Stomach (tissue), 9 donors: ENCODE data around the gene PRR15L. TPM values are rescaled to one million over a fixed set of nuclear protein-coding genes. Genes with fewer than 3 reads are reported as not detected.

Source experiments
- DNase-seq, 2 donors: peaks; one replicate each; pipeline versions ENCODE4 v3.0.0 to v3.0.0-alpha.2; 2013 to 2019
- H3K27ac ChIP-seq, 5 donors: fragments of 200-600 bp in 4 of 5; sonication (generic) in 4 of 5; one replicate each; pipeline ENCODE4 v1.5.1; 2013 to 2019; ENCODE audit warnings: mild to moderate bottlenecking in 1 of 5, moderate library complexity in 1 of 5
- H3K27me3 ChIP-seq, 3 donors: fragments of 200-600 bp; sonication (generic); one replicate each; pipeline ENCODE4 v1.5.1; 2017 to 2019; ENCODE audit warnings: mixed run types in 1 of 3
- H3K36me3 ChIP-seq, 4 donors: fragments of 200-600 bp; sonication (generic); 1 replicate in 3 of 4; 2 replicates in 1 of 4; pipeline ENCODE4 v1.5.1; 2016 to 2019
- H3K4me1 ChIP-seq, 4 donors: fragments of 200-600 bp; sonication (generic); one replicate each; pipeline ENCODE4 v1.5.1; 2016 to 2019
- H3K4me3 ChIP-seq, 4 donors: fragments of 200-600 bp; sonication (generic) in 3 of 4; one replicate each; pipeline ENCODE4 v1.5.1; 2016 to 2019; ENCODE audit warnings: mild to moderate bottlenecking in 1 of 4
- H3K9me3 ChIP-seq, 4 donors: fragments of 200-600 bp; sonication (generic); one replicate each; pipeline ENCODE4 v1.5.1; 2016 to 2019
- EP300 ChIP-seq: sonication (generic); formaldehyde crosslinking; IDR thresholded peaks from one replicate; pipeline ENCODE4 v1.6.1; 2017; ENCODE audit warnings: antibody characterized with exemption
- POLR2A ChIP-seq, 4 donors: fragments of 450-650 bp; IDR thresholded peaks; one replicate each; pipeline ENCODE4 v1.6.1; 2016; ENCODE audit warnings: antibody characterized with exemption in 4 of 4, control low read depth in 2 of 4, mild to moderate bottlenecking in 1 of 4, moderate library complexity in 1 of 4
- POLR2AphosphoS5 ChIP-seq, 3 donors: sonication (generic); formaldehyde crosslinking; IDR thresholded peaks; one replicate each; pipeline ENCODE4 v1.6.1; 2016; ENCODE audit warnings: antibody characterized with exemption in 3 of 3
- WGBS, 5 donors: extraction: QIAGEN DNeasy Blood & Tissue Kit in 3 of 5; methylation state at CpG; one replicate each; pipeline versions ENCODE4 v1.1.5 to v1.1.7; 2013 to 2018; 5-methylcytosine and 5-hydroxymethylcytosine counted together
- intact Hi-C: fragments of 100-400 bp; cut with DNase I; formaldehyde crosslinking; loops from one replicate; pipeline ENCODE4 v1.15.1; 2023; ENCODE audit warnings: low total_unique reads
- polyA plus RNA-seq, 3 donors: library from polyadenylated mRNA; stranded (reverse); fragments of 200-250 nt; gene quantifications; one replicate each; pipeline ENCODE4 v1.2.3, GENCODE V29; 2013
- total RNA-seq, 5 donors: library from RNA; depleted of rRNA; stranded (reverse); fragments of >200 nt; gene quantifications; one replicate each; pipeline versions ENCODE4 v1.1.0 to v1.2.3, GENCODE V29; 2014 to 2016
- TF ChIP-seq, protein P1 (sequence below), 7 experiments: fragments of 450-650 bp in 4 of 7; fragments of 200-600 bp in 3 of 7; sonication (generic) in 3 of 7; IDR thresholded peaks; one replicate each; pipeline ENCODE4 v1.5.1; 2016 to 2019; ENCODE audit warnings: antibody characterized with exemption in 7 of 7, control low read depth in 2 of 7, mild to moderate bottlenecking in 1 of 7
- donor health status: healthy with polysubstance abuse.
- donor health status: Bipolar disorder and iron deficiency.
- donor health status: healthy.

Gene PRR15L
- total and polyA plus RNA-seq, 8 donors, result 23.9 to 102 (median 74.7) TPM

DNA sequence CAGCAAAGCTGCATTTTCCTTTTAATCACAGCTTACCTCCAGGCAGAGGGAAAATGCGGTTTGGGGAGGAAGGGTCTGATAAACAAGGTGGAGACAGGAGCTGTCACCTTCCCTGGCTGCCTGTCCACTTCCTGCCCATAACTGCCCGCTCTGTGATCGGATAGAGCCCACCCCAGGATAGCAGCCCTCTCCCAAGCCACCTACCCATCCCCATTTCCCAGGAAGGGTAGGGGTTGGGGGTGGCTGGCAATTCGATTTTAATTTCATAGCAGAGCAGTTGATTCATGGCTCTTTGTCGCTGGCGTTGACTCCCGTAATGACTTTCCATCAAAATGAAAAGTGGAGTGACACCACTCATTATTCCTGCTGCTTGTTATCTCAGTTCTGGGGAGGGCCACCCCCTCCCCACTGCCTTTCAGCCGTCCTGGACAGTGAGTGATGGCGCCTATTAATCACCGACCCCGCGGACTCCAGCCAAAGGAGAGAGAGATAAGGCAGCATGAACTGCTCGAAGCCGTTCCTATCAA, 24.5 kb upstream of the PRR15L start:
- 53 to 70% (median 58%) methylated on average over 14 of the region's 14 CpGs for WGBS, 5 donors
- intact Hi-C loops, result no loop called here
- TF ChIP-seq POLR2A (IDR thresholded peaks at IDR 0.05) (no peak), EP300 (no peak), POLR2AphosphoS5 (IDR thresholded peaks at IDR 0.05) (no peak)
- TF ChIP-seq, protein P1, sequence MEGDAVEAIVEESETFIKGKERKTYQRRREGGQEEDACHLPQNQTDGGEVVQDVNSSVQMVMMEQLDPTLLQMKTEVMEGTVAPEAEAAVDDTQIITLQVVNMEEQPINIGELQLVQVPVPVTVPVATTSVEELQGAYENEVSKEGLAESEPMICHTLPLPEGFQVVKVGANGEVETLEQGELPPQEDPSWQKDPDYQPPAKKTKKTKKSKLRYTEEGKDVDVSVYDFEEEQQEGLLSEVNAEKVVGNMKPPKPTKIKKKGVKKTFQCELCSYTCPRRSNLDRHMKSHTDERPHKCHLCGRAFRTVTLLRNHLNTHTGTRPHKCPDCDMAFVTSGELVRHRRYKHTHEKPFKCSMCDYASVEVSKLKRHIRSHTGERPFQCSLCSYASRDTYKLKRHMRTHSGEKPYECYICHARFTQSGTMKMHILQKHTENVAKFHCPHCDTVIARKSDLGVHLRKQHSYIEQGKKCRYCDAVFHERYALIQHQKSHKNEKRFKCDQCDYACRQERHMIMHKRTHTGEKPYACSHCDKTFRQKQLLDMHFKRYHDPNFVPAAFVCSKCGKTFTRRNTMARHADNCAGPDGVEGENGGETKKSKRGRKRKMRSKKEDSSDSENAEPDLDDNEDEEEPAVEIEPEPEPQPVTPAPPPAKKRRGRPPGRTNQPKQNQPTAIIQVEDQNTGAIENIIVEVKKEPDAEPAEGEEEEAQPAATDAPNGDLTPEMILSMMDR (IDR thresholded peaks at IDR 0.05), result no peak
- no peaks in the 10 kb centered on the region for H3K27me3 ChIP-seq
- no peak overlapping the region for H3K4me3 ChIP-seq
- H3K9me3 ChIP-seq, result no peaks in the 10 kb centered on the region
- no peak overlapping the region for H3K27ac ChIP-seq
- peaks cover 4 to 35% (median 19%) of the 10 kb centered on the region in 4 donors for H3K4me1 ChIP-seq
- peaks cover 41 to 79% (median 75%) of the 10 kb centered on the region in 4 donors for H3K36me3 ChIP-seq
- DNase-seq, result no peak

DNA sequence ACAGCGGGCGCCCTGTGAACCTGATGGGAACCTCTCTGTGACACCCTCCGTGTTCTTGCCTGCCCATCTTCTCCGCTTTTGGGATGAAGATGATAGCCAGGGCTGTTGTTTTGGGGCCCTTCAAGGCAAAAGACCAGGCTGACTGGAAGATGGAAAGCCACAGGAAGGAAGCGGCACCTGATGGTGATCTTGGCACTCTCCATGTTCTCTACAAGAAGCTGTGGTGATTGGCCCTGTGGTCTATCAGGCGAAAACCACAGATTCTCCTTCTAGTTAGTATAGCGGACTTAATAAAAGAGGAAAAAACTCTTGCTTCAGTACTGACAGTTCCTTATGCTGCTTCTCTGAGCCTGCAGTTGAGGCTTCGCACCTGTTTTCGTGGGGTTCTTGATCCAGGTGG, 23.8 kb upstream of the PRR15L start:
- peaks cover 0 to 30% (median 14%) of the 10 kb centered on the region in 4 donors for H3K4me1 ChIP-seq
- peaks cover 46 to 86% (median 82%) of the 10 kb centered on the region in 4 donors for H3K36me3 ChIP-seq
- 80 to 92% (median 87%) methylated on average over 7 to 9 of the region's 9 CpGs for WGBS, 5 donors
- TF ChIP-seq, protein P1 (IDR thresholded peaks at IDR 0.05), result no peak
- TF ChIP-seq EP300 (no peak), POLR2AphosphoS5 (IDR thresholded peaks at IDR 0.05) (no peak), POLR2A (IDR thresholded peaks at IDR 0.05) (no peak)
- DNase-seq, result no peak
- no peaks in the 10 kb centered on the region for H3K27me3 ChIP-seq
- H3K9me3 ChIP-seq, result no peaks in the 10 kb centered on the region
- H3K4me3 ChIP-seq, result no peak overlapping the region
- no peak overlapping the region for H3K27ac ChIP-seq
- intact Hi-C loops, result no loop called here

DNA sequence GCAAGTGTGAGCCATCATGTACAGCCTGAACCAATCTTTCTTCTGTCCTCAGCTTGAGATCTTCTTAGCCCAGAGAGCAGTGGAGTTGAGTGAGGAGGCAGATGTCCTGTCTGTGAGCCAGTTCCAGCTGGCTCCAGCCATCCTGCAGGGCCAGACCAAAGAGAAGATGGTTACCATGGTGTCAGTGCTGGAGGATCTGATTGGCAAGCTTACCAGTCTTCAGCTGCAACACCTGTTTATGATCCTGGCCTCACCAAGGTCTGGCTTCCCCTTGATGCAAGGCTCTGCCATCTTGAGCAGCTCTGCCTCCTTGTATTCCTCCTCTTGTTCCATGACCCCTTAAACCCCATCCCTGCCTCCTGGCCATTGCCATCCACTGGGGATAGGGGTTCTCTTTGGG, 22.9 kb upstream of the PRR15L start:
- H3K4me3 ChIP-seq, result no peak overlapping the region

GRCh38 chr17:47978324-47978723, 20.6 kb upstream of the PRR15L start:
- Histone ChIP-seq H3K27ac (no peak overlapping the region), H3K9me3 (no peaks in the 10 kb centered on the region), H3K4me3 (no peak overlapping the region), H3K36me3 (peaks cover 75 to 100% (median 98%) of the 10 kb centered on the region in 4 donors), H3K4me1 (peaks cover 0 to 23% (median 11%) of the 10 kb centered on the region in 4 donors), H3K27me3 (no peaks in the 10 kb centered on the region)
- intact Hi-C loops, result loop anchor here (5.0 kb wide), 1 partner anchor 39 kb away; no protein-coding TSS in a partner anchor
- DNase-seq, result peak; percentile 61 to 88
- TF ChIP-seq, protein P1 (IDR thresholded peaks at IDR 0.05), result peak in 5 of 7 experiments; percentile 50 to 66 (median 53)
- TF ChIP-seq EP300 (no peak), POLR2A (IDR thresholded peaks at IDR 0.05) (no peak), POLR2AphosphoS5 (IDR thresholded peaks at IDR 0.05) (no peak)
- WGBS, 5 donors, result 20 to 31% (median 22%) methylated on average over 7 of the region's 7 CpGs

More for the DNA sequence above, 22.9 kb upstream of the PRR15L start:
- H3K36me3 ChIP-seq, result peaks cover 55 to 95% (median 91%) of the 10 kb centered on the region in 4 donors
- no peaks in the 10 kb centered on the region for H3K27me3 ChIP-seq
- intact Hi-C loops, result no loop called here
- TF ChIP-seq POLR2AphosphoS5 (IDR thresholded peaks at IDR 0.05), result no peak
- TF ChIP-seq, protein P1 (IDR thresholded peaks at IDR 0.05), result no peak
- no peak for TF ChIP-seq EP300
- no peak for TF ChIP-seq POLR2A (IDR thresholded peaks at IDR 0.05)
- no peaks in the 10 kb centered on the region for H3K9me3 ChIP-seq
- H3K27ac ChIP-seq, result no peak overlapping the region
- no peak for DNase-seq
- H3K4me1 ChIP-seq, result peaks cover 0 to 30% (median 14%) of the 10 kb centered on the region in 4 donors
